Esophagus squamous epithelium (tissue), 4 donors: Measurements from ENCODE around the gene DNAJC12.

Experiments used
- CTCF ChIP-seq, 6 experiments: fragments of 450-650 bp in 4 of 6; fragments of 200-600 bp in 2 of 6; sonication (generic) in 2 of 6; IDR thresholded peaks; one replicate each; pipeline ENCODE4 v1.5.1; 2016 to 2019; ENCODE audit warnings: antibody characterized with exemption in 6 of 6, mild to moderate bottlenecking in 4 of 6, moderate library complexity in 4 of 6
- POLR2A ChIP-seq, 4 donors: fragments of 450-650 bp; IDR thresholded peaks; one replicate each; pipeline ENCODE4 v1.6.1; 2017; ENCODE audit warnings: antibody characterized with exemption in 4 of 4, mild to moderate bottlenecking in 4 of 4, moderate library complexity in 3 of 4

GRCh38 chr10:67852761-67853160, 14.8 kb upstream of the DNAJC12 start:
- TF ChIP-seq CTCF (IDR thresholded peaks at IDR 0.05) (no peak), POLR2A (IDR thresholded peaks at IDR 0.05) (no peak)
